CD4-positive, alpha-beta T cell treated with Interleukin-15 for 4 hours (primary cell): Measurements from ENCODE around the gene XYLT2.
A peak's percentile ranks its signal among the peaks of the same experiment; 100 is the strongest.

Experiments used
- DNase-seq: peaks from one replicate; pipeline ENCODE4 v3.0.0-alpha.2; 2020; ENCODE audit warnings: low spot score

The XYLT2 gene

DNA sequence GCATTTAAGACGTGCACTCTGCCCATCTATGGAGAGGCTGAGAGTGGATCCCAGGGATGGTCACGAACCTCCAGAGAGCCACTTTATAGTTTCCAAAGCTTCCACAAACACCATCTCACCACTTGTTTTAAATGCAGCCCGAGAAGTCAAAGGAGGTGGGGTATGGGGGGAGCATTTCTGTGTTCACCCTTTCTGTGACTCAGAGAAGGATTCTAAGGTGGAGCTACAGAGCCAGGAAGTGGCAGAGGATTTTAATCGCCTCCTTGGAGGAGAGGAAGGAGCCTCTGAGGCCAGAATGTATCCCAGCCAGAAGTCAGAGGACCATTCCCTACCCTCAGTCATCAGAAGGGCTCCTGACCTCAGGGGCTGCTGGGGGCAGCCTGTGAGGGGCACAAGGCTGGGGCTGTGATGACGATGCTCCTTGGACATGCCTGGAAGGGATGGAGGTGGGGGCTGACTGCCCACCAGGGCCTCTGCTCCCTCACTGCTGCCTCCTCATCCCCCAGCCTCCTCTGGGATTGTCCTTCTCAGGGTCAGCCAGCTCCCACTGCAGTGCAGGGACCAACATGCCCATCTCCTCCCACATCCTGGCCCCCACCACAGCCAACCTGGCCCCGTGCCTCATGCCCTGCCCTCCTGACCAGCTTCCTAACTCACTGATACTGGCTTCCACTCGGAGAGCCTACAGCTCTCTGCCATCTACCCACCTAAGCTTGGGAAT lies 2.8 kb downstream of the XYLT2 start:
- no peak for DNase-seq

- no peak for DNase-seq
Observed at GRCh38 chr17:50349243-50349600, 3.3 kb downstream of the XYLT2 start.

- no peak for DNase-seq
Observed at GRCh38 chr17:50350733-50351132, 4.8 kb downstream of the XYLT2 start.

GRCh38 chr17:50352072-50352692 lies 6.3 kb downstream of the XYLT2 start:
- no peak for DNase-seq

DNA sequence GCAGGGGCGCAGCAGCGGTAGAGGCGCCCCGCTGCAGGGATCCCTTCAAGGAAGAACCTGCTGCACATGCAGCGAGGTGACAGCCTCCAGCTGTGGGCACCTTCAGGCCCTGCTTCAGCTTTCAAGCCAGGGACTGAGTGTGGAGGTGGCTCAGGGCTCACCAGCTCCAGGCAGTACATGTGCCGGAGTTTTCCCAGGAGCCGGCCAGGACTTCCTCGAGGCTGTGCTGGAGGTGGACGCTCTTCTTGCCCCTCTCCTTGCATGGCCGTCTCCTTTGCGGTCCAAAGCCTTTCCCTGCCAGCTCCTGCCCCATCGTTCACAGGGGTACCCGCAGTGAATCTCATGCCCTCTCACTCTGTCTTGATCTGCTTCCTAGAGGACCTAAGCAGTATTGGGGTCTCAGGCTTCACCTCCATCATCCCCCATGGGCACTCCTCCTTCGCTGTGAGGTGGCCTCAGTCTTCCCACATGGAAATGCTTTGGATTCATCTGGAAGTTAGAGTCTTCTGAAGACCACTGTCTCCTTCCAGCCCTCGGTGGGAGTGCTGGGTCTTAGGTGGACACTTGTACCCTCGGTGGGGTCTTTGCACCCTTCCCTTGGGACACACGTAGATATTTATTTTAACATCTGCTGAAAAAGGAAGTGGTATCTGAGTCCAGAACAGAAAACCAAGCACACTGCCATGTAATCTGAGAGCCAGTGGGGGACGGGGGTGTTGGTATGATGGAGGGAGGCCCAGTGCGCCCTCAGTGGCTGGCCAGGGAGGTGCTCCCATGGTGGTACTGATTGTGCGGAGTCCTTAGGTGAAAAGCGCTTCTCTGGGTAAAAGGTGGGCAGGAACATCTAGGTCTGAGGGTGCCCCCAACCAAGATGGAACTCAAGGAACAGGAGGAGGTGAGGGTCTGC lies 7.0 kb downstream of the XYLT2 start:
- no peak for DNase-seq

- DNase-seq, result no peak
Observed at GRCh38 chr17:50353600-50354195, 7.8 kb downstream of the XYLT2 start.

GRCh38 chr17:50354198-50354597 lies 8.3 kb downstream of the XYLT2 start:
- no peak for DNase-seq

DNA sequence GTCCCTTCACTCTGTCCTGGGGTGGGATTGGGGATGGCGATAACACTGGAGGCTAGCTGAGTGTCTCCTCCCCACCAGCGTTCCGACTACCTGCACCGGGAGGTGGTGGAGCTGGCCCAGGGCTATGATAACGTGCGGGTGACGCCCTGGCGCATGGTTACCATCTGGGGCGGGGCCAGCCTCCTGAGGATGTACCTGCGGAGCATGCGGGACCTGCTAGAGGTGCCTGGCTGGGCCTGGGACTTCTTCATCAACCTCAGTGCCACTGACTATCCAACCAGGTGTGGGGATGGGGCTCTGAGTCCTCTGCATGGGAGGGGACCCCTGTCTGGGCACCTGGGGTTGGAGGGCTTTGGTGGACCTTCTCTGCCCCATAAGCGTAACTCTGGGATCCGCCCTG lies 8.8 kb downstream of the XYLT2 start:
- no peak for DNase-seq

GRCh38 chr17:50355336-50355700 lies 9.4 kb downstream of the XYLT2 start:
- no peak for DNase-seq

DNA sequence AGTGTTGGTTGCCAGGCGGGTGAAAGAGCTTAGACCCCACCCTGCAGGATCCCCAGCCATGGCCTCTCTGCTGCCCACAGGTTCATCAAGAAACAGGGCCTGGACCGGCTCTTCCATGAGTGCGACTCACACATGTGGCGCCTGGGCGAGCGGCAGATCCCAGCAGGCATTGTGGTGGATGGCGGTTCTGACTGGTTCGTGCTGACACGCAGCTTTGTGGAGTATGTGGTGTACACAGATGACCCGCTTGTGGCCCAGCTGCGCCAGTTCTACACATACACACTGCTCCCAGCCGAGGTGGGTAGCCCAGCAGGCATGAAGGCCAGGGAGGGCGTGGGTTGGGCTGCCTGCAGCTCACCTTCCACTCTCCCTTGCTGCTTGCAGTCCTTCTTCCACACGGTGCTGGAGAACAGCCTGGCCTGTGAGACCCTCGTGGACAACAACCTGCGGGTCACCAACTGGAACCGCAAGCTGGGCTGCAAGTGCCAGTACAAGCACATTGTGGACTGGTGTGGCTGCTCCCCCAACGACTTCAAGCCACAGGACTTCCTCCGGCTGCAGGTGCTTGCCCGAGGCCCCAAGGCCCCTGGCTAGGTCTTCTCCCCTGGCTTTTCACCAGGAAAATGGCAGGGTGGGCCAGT lies 9.9 kb downstream of the XYLT2 start:
- DNase-seq, result no peak

- DNase-seq, result no peak
Observed at GRCh38 chr17:50356418-50356817, 10.5 kb downstream of the XYLT2 start.

DNA sequence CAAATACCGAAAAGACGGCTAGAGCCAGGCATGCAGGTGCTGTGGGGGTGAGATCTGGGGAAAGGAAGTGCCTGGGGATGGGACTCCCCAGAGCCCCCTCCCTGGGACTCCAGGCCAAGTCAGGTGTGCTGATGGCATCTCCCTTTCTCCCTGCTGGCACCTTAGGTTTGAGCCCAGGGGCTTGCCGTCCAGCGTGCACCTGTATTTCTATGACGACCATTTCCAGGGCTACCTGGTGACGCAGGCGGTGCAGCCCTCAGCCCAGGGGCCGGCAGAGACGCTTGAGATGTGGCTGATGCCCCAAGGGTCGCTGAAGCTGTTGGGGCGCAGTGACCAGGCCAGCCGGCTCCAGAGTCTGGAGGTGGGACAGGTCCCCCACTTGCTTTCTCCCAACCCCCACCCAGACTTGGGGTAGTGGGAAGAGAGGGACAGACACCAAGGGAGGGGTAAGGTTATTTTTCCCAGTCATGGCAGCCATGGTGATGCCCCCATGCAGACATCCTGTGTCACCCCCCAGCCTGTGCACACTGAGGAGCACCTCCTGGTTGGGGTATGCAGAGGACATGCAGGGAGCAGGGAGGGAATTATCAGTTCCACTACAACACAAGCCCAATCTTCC lies 11.1 kb downstream of the XYLT2 start:
- DNase-seq, result no peak

DNA sequence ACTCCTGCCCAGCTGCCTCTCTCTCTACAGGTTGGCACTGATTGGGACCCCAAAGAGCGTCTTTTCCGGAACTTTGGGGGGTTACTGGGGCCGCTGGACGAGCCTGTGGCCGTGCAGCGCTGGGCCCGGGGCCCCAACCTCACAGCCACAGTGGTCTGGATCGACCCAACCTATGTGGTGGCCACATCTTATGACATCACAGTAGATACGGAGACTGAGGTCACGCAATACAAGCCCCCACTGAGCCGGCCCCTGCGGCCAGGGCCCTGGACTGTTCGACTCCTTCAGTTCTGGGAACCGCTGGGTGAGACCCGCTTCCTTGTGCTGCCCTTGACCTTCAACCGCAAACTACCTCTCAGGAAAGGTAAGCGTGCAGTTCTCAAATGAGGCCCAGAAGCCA lies 12.3 kb downstream of the XYLT2 start:
- no peak for DNase-seq

- DNase-seq, result no peak
Observed at GRCh38 chr17:50359005-50359699, 13.2 kb downstream of the XYLT2 start.

GRCh38 chr17:50359998-50360461 lies 14.1 kb downstream of the XYLT2 start:
- no peak for DNase-seq

- no peak for DNase-seq
Observed at GRCh38 chr17:50360486-50361115, 14.7 kb downstream of the XYLT2 start.

- peak; percentile 66 for DNase-seq
Observed at GRCh38 chr17:50361561-50362480, 15.9 kb downstream of the XYLT2 start.

- no peak for DNase-seq
Observed at GRCh38 chr17:50362661-50363060, 16.7 kb downstream of the XYLT2 start.
